Neural progenitor cell (in vitro differentiated cells): ENCODE data around the gene CHKB. TPM values are rescaled to one million over a fixed set of nuclear protein-coding genes. Genes with fewer than 3 reads are reported as not detected.

Experiments
- DNase-seq: peaks from one replicate; pipeline ENCODE4 v3.0.0-alpha.2; 2016; ENCODE audit warnings: low spot score
- H2AFZ ChIP-seq: fragments of 200-600 bp; sonication (generic); replicated peaks from 2 replicates; pipeline ENCODE4 v1.6.1; 2016; ENCODE audit warnings: antibody characterized with exemption
- H3F3A ChIP-seq: fragments of 200-600 bp; sonication (generic); 2 replicates; pipeline ENCODE4 v1.6.1; 2016; ENCODE audit warnings: antibody characterized with exemption, low read depth
- H3K27ac ChIP-seq: fragments of 200-600 bp; sonication (generic); 2 replicates; pipeline ENCODE4 v1.5.1; 2016; ENCODE audit warnings: mild to moderate bottlenecking
- H3K27me3 ChIP-seq: fragments of 200-600 bp; sonication (generic); 2 replicates; pipeline ENCODE4 v1.6.1; 2016; ENCODE audit warnings: mild to moderate bottlenecking, moderate library complexity
- H3K36me3 ChIP-seq: fragments of 200-600 bp; sonication (generic); 2 replicates; pipeline ENCODE4 v1.5.1; 2016
- H3K4me1 ChIP-seq: fragments of 200-600 bp; sonication (generic); 2 replicates; pipeline ENCODE4 v1.6.1; 2016; ENCODE audit warnings: mixed run types
- H3K4me2 ChIP-seq: fragments of 200-600 bp; sonication (generic); 2 replicates; pipeline ENCODE4 v1.6.1; 2016
- H3K4me3 ChIP-seq: fragments of 200-600 bp; sonication (generic); 2 replicates; pipeline ENCODE4 v1.5.1; 2016
- H3K79me2 ChIP-seq: fragments of 200-600 bp; sonication (generic); 2 replicates; pipeline ENCODE4 v1.6.1; 2016; ENCODE audit warnings: low read depth
- H3K9ac ChIP-seq: fragments of 200-600 bp; sonication (generic); 2 replicates; pipeline ENCODE4 v1.6.1; 2016
- H3K9me3 ChIP-seq: fragments of 200-600 bp; sonication (generic); 2 replicates; pipeline ENCODE4 v1.5.1; 2016; ENCODE audit warnings: low read depth
- H4K20me1 ChIP-seq: fragments of 200-600 bp; sonication (generic); 2 replicates; pipeline ENCODE4 v1.6.1; 2016; ENCODE audit warnings: low read depth
- H3K27ac Mint-ChIP-seq: 3 replicates; pipeline ENCODE4 v1.8.0; 2021; ENCODE audit warnings: mixed read lengths
- H3K27me3 Mint-ChIP-seq: 2 replicates; pipeline ENCODE4 v1.8.0; 2022; ENCODE audit warnings: low read depth, mild to moderate bottlenecking, inconsistent platforms, moderate library complexity, mixed read lengths; ENCODE audit not compliant: insufficient read depth
- H3K36me3 Mint-ChIP-seq: 3 replicates; pipeline ENCODE4 v1.8.0; 2021; ENCODE audit warnings: mixed read lengths
- H3K4me1 Mint-ChIP-seq: 3 replicates; pipeline ENCODE4 v1.8.0; 2021; ENCODE audit warnings: mixed read lengths
- H3K4me3 Mint-ChIP-seq: 3 replicates; pipeline ENCODE4 v1.8.0; 2021; ENCODE audit warnings: mild to moderate bottlenecking, moderate library complexity, mixed read lengths
- H3K9me3 Mint-ChIP-seq: 3 replicates; pipeline ENCODE4 v1.8.0; 2020; ENCODE audit warnings: mixed read lengths
- EZH2 ChIP-seq: fragments of 200-600 bp; sonication (generic); IDR thresholded peaks from 2 replicates; pipeline ENCODE4 v1.6.1; 2017; ENCODE audit warnings: antibody characterized with exemption, mild to moderate bottlenecking, moderate library complexity
- EZH2phosphoT487 ChIP-seq: fragments of 200-600 bp; sonication (generic); IDR thresholded peaks from 2 replicates; pipeline ENCODE4 v1.6.1; 2017; ENCODE audit warnings: antibody characterized with exemption
- total RNA-seq: library from RNA; depleted of rRNA; stranded (reverse); fragments of >200 nt; gene quantifications from 2 replicates; pipeline ENCODE4 v1.2.3, GENCODE V29; 2015; ENCODE audit warnings: low replicate concordance
- TF ChIP-seq, protein P1 (sequence below): fragments of 200-600 bp; sonication (generic); IDR thresholded peaks from 2 replicates; pipeline ENCODE4 v1.5.1; 2017; ENCODE audit warnings: antibody characterized with exemption, mild to moderate bottlenecking

The CHKB gene
- total RNA-seq, 1 donor from 2014 or later: 67.4 TPM

DNA sequence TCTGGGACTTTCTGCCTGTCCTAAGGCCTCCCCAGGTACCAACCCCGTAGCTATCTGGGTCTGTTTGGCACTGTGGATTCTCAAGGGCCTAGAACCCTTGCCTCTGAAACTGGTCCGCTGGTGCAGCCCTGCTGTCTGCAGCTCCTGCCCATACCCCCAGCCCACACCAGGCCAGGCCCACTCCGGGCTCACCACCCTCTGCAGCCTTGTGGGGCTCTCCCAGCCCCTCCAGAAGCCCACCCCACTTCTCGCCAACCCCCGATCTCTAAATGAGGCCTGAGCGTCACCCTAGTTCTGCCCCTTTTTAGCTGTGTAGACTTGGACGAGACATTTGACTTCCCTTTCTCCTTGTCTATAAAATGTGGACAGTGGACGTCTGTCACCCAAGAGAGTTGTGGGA is 32.3 kb downstream of the CHKB start:
- Histone ChIP-seq H3K9ac (no peak overlapping the region), H3K9me3 (no peaks in the 10 kb centered on the region), H3K4me3 (no peak overlapping the region), H4K20me1 (no peaks in the 10 kb centered on the region), H3F3A (no peaks in the 10 kb centered on the region), H2AFZ (no peak overlapping the region), H3K27me3 (peaks cover 6% of the 10 kb centered on the region), H3K4me1 (no peaks in the 10 kb centered on the region), H3K4me2 (no peak overlapping the region), H3K36me3 (no peaks in the 10 kb centered on the region), H3K27ac (no peak overlapping the region), H3K79me2 (no peaks in the 10 kb centered on the region)
- no peak for DNase-seq
- no peaks in the 10 kb centered on the region for H3K36me3 Mint-ChIP-seq
- H3K27ac Mint-ChIP-seq: peak overlapping the region; percentile 47
- TF ChIP-seq, protein P1, sequence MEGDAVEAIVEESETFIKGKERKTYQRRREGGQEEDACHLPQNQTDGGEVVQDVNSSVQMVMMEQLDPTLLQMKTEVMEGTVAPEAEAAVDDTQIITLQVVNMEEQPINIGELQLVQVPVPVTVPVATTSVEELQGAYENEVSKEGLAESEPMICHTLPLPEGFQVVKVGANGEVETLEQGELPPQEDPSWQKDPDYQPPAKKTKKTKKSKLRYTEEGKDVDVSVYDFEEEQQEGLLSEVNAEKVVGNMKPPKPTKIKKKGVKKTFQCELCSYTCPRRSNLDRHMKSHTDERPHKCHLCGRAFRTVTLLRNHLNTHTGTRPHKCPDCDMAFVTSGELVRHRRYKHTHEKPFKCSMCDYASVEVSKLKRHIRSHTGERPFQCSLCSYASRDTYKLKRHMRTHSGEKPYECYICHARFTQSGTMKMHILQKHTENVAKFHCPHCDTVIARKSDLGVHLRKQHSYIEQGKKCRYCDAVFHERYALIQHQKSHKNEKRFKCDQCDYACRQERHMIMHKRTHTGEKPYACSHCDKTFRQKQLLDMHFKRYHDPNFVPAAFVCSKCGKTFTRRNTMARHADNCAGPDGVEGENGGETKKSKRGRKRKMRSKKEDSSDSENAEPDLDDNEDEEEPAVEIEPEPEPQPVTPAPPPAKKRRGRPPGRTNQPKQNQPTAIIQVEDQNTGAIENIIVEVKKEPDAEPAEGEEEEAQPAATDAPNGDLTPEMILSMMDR: no peak
- TF ChIP-seq EZH2phosphoT487: no peak
- TF ChIP-seq EZH2: no peak
- no peak overlapping the region for H3K4me3 Mint-ChIP-seq
- H3K4me1 Mint-ChIP-seq: no peaks in the 10 kb centered on the region
- no peaks in the 10 kb centered on the region for H3K9me3 Mint-ChIP-seq
- peaks cover 3% of the 10 kb centered on the region for H3K27me3 Mint-ChIP-seq

DNA sequence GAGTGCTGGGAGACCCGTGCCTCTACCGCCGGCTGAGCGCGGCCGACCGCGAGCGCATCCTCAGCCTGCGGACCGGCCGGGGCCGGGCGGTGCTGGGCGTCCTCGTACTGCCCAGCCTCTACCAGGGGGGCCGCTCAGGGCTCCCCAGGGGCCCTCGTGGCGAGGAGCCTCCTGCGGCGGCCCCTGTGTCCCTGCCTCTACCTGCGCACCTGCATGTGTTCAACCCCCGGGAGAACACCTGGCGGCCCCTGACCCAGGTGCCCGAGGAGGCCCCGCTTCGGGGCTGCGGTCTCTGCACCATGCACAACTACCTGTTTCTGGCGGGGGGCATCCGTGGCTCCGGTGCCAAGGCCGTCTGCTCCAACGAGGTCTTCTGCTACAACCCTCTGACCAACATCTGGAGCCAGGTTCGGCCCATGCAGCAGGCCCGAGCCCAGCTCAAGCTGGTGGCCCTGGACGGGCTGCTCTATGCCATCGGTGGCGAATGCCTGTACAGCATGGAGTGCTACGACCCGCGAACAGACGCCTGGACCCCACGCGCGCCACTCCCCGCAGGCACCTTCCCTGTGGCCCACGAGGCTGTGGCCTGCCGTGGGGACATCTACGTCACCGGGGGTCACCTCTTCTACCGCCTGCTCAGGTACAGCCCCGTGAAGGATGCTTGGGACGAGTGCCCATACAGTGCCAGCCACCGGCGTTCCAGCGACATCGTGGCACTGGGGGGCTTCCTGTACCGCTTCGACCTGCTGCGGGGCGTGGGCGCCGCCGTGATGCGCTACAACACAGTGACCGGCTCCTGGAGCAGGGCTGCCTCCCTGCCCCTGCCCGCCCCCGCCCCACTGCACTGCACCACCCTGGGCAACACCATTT is 33.5 kb downstream of the CHKB start:
- Mint-ChIP-seq H3K9me3 (no peaks in the 10 kb centered on the region), H3K4me3 (no peak overlapping the region), H3K27me3 (peaks cover 8% of the 10 kb centered on the region), H3K36me3 (no peaks in the 10 kb centered on the region), H3K27ac (no peak overlapping the region), H3K4me1 (no peaks in the 10 kb centered on the region)
- Histone ChIP-seq H3K4me2 (no peak overlapping the region), H3F3A (peaks cover 6% of the 10 kb centered on the region), H2AFZ (no peak overlapping the region), H3K9me3 (no peaks in the 10 kb centered on the region), H3K36me3 (no peaks in the 10 kb centered on the region), H3K4me1 (no peaks in the 10 kb centered on the region), H3K4me3 (no peak overlapping the region), H3K27me3 (peaks cover 18% of the 10 kb centered on the region), H4K20me1 (no peaks in the 10 kb centered on the region), H3K9ac (no peak overlapping the region), H3K79me2 (no peaks in the 10 kb centered on the region), H3K27ac (no peak overlapping the region)
- TF ChIP-seq EZH2: no peak
- TF ChIP-seq, protein P1: no peak
- TF ChIP-seq EZH2phosphoT487: no peak
- DNase-seq: no peak

DNA sequence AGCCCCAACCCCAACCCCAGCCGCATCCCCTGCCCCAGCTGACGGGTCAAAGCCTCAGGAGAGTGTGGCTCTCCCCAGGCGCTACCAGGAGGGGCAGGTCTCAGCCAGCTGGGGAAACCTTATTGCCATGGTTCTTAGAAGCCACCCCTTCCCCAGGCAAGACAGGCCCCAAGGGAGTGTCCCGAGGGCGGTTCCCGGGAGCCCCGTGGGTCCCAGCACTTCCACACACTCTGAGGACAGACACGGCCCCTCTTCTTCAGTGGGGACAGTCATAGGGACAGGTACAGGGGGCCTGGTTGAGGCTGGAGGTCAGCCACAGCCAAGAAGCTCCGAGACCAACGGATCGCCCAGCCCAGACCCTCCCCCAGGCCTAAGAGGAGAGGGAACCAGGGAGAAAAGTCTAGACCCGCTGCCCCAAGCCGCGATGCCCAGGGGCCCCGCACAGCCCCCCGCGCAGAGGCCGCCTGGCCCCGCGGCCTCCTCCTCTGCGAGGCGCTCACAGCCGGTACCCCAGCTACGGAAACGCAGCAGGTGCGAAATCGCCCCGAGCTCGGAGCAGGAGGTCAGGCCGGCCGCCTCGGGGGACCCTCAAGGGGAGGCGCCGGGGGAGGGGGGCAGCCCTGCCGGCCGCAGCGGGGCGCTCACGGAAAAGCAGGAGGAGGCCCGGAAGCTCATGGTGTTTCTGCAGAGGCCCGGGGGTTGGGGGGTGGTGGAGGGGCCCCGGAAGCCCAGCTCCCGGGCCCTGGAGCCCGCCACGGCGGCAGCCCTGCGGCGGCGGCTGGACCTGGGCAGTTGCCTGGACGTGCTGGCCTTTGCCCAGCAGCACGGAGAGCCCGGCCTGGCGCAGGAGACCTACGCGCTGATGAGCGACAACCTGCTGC is 34.4 kb downstream of the CHKB start:
- Histone ChIP-seq H3K4me2 (no peak overlapping the region), H2AFZ (no peak overlapping the region), H3K9me3 (no peaks in the 10 kb centered on the region), H3K4me1 (no peaks in the 10 kb centered on the region), H4K20me1 (no peaks in the 10 kb centered on the region), H3K9ac (no peak overlapping the region), H3K4me3 (no peak overlapping the region), H3K27ac (no peak overlapping the region), H3K79me2 (no peaks in the 10 kb centered on the region), H3F3A (peaks cover 6% of the 10 kb centered on the region), H3K36me3 (no peaks in the 10 kb centered on the region), H3K27me3 (peaks cover 27% of the 10 kb centered on the region)
- Mint-ChIP-seq H3K4me3 (no peak overlapping the region), H3K36me3 (no peaks in the 10 kb centered on the region), H3K9me3 (no peaks in the 10 kb centered on the region), H3K4me1 (no peaks in the 10 kb centered on the region), H3K27ac (no peak overlapping the region), H3K27me3 (peaks cover 9% of the 10 kb centered on the region)
- TF ChIP-seq EZH2phosphoT487 (no peak), EZH2 (no peak)
- TF ChIP-seq, protein P1: no peak
- DNase-seq: no peak
